HG02623 (cell line): ENCODE data around the gene EMC8.

Experiments used
- ATAC-seq: cut with Tn5 transposase; IDR thresholded peaks from one replicate; pipeline ENCODE4 v1.9.1; 2021; ENCODE audit warnings: moderate library complexity; ENCODE audit not compliant: unreplicated experiment

EMC8 gene

GRCh38 chr16:85788819-85789218 is 10.5 kb downstream of the EMC8 start:
- no peak for ATAC-seq

DNA sequence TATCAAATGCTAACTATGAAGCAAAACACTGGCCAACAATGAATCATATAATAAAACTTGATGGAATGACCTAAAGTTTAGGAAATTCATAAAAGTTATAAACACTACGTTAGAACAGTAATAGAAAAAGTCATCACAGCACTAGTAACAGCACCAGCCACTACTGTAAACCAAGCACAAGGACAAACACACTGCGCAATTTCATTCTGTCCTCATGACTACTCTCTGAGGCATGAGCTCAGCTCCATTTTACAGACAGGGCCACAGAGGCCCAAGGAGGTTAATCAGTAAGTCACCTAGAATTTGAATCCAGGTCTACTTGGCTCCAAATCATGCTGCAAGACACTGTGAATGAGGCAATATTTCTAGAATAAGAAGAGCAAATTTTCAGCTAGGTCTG is 13.4 kb downstream of the EMC8 start:
- ATAC-seq: no peak

DNA sequence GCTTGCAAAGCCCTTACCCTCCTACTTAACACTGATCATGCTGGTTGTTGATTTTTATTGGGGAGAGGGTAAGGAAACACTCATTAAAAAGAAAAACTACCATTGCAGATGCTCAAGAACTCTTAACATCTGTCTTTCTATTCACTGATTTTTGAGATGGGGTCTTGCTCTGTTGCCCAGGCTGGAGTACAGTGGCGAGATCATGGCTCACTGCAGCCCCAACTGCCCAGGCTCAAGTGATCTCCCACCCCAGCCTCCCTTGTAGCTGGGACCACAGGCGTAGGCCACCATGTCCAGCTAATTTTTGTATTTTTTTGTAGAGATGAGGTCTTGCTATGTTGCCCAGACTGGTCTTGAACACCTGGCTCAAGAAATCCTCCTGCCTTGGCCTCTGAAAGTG is 14.5 kb downstream of the EMC8 start:
- ATAC-seq: no peak

DNA sequence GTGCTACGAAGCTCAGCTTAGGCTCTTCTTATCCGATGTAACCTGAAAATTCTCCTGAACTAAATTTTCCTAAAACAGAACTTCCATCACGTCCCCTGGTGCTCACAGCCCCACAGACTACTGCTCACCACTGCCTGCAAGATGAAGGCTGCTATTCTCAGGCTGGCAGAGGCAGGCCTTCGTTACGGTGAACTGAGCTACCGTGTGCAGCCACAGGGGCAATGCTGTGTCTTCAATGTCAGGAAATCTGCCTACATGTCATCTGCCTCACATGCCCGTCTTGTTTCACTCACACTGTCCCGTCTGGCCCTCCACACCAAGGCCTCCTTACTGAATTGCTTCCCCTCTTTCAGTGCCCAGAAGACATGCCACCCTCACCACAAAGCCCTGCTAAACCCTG is 15.9 kb downstream of the EMC8 start:
- ATAC-seq: no peak

DNA sequence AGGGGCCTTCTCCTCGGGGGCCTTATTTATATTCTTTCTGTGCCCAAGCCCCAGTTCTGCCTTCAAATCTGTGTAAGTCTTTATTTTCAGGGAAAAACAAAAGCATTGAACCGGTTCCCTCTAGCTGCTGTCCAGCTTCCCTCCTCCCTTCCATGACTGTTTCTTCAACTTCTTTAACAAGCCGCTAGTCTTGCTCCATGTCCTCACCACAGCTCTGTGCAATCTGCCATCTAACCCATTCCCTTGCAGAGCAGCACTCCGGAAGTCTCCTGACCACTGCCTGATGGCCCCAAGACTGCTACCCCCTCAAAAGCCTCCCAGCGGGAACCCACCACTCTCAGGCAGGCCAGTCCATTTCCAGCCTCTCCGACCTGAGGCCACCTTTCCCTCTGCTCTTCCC is 16.9 kb downstream of the EMC8 start:
- no peak for ATAC-seq

- no peak for ATAC-seq
These were observed 17.5 kb downstream of the EMC8 start for GRCh38 chr16:85781695-85782370.

- ATAC-seq: no peak
These were observed 18.2 kb downstream of the EMC8 start for GRCh38 chr16:85781156-85781555.

DNA sequence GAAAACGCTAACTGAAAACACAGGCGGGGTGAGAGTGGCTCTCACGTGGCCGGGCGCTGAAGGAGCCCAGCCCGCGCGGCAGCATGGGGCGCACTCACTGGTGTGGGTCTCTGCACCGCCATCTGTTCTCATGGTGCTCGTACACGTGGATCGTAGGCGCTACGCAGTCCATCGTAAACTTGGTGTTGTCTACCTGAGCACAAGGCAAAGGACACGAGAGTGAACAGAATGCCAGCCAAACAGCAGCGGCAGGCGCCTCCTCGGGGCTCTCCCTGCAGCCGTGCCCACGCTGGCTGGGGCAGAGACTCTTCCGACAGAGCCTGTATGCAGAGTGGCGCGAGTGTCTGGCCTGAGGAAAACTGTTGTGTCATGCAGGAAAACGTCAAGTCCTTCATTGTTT is 19.1 kb downstream of the EMC8 start:
- no peak for ATAC-seq

DNA sequence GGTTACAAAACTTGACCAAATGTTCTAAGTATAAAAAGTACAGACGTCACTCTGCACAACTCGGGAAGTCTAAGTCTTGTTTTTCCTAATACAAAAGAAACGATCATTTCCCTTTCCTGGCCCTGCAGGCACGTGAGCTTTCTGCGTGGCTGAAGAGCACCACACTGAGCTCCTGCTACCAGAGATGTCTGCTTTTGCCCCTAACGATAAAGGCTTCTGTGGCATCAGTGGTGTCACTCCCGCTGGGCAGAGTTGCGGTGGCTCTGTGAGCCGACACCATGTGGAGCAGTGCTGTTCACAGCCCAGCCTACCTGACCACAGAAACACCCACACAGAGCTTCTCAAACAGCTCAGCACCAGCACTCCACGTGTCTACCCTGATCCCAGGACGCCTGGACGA is 20.5 kb downstream of the EMC8 start:
- ATAC-seq: no peak

DNA sequence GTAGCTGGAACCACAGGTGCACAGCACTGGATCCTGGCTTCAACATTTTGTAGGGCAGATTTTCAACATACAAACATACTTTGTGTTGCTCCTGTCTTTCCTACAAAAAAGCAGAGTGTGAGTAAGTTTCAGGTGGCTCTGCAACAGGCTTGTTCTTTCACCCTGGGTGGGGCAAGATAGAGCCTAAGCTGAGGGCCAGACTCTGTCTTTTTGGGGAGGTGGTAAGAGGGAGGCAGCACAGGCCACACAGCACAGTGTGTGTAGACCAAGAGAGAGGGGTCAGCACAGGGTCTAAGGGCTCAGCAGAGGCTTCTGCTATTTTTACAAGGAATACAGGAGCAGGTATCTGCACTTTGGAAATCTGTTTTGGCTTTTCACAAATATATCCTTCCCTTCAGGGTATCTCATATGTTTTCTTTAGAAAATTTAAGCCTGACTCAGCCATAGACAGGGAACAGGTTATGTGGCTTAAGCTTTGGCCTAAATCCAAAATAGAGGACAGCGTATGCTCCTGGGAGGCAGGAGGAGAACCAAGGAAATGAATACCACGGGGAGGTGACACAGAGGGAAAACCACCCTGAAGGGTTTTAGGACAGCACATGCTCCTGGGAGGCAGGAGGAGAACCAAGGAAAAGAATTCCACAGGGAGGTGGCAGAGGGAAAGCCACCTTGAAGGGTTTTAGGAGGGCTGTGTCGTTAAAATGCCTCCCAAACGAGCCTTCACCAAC is 21.6 kb downstream of the EMC8 start:
- no peak for ATAC-seq

- no peak for ATAC-seq
These were observed 24.5 kb downstream of the EMC8 start for GRCh38 chr16:85774811-85775210.

GRCh38 chr16:85774136-85774535 is 25.2 kb downstream of the EMC8 start:
- ATAC-seq: no peak

GRCh38 chr16:85773044-85773443 is 26.3 kb downstream of the EMC8 start:
- no peak for ATAC-seq

DNA sequence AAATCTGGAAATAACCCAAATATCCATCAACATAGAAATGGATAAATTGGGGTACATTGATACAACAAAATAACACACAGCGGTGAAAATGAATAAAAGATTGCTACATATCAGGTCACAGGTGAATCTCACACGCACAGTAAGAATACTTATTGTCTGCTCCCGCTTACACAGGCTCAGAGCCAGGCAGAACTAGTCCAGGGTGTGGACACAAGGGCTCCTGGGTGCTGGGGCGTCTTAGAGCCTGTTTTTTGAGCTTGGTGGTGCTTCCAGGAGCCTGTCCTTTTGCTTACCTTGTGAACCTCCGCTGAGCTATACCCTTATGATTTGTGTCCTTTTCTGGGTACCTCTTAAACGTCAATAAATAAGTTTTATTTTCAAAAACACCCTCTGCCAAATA is 28.6 kb downstream of the EMC8 start:
- no peak for ATAC-seq

GRCh38 chr16:85768199-85768598 is 31.1 kb downstream of the EMC8 start:
- ATAC-seq: no peak

GRCh38 chr16:85767531-85767930 is 31.8 kb downstream of the EMC8 start:
- no peak for ATAC-seq

DNA sequence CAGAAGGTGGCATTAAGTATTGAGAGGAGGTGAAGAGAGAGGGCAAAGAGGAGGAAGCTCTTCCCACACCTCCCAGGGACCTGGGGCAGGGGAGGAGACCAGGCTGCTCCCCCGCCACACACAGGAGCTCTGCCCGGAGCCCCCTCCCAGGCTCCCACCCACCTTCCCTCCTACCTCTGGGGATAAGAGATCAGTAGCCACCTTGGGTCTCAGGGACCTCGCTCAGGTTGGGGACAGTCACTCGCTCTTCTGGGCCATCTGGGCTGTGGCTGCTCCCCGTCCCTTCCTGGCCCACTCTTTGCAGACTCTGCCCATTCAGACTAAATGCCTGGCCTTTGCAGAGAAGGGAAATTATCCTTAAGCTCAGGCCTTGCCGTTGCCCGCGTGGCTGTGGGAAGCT is 33.6 kb downstream of the EMC8 start:
- no peak for ATAC-seq

GRCh38 chr16:85765211-85765610 is 34.1 kb downstream of the EMC8 start:
- no peak for ATAC-seq

GRCh38 chr16:85763616-85764015 is 35.7 kb downstream of the EMC8 start:
- ATAC-seq: no peak

DNA sequence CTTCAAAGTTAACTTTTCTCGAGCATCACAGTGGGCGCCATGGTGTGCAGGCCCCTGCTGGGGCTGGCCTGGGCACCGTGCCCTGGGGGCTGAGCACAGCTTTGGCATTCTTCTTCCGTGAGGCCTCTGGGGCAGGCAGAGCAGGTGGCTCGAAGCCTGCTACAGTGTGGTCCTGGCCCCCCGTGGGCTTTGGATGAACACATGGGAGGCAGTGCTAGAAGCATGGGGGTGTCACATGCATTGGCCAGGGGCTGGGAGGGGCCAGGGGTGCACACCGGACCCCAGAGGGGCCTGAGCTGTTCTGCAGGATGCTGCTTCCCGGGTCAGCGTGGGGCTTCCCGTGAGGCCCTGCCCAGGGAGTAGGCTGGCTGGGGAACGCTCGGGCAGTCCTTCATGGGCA is 36.4 kb downstream of the EMC8 start:
- no peak for ATAC-seq

DNA sequence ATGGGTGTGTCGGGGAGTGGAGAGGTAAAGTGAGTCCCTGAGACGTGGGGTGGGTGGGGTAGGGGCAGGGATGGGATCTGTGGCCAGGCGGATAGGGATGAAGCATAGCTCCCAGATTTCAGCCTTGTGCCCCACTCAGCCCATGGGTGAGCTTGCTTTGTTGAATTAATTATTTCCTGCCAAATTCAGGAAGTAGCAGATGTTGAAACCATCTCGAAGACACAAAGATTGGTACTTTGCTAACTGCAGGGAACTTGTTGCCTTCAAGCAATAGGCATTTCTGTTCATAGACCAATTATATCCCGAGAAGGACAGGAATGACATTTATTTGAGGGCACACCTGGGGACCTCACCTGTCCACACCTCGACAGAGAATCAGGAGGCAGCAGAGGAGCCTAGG is 37.5 kb downstream of the EMC8 start:
- ATAC-seq: no peak

DNA sequence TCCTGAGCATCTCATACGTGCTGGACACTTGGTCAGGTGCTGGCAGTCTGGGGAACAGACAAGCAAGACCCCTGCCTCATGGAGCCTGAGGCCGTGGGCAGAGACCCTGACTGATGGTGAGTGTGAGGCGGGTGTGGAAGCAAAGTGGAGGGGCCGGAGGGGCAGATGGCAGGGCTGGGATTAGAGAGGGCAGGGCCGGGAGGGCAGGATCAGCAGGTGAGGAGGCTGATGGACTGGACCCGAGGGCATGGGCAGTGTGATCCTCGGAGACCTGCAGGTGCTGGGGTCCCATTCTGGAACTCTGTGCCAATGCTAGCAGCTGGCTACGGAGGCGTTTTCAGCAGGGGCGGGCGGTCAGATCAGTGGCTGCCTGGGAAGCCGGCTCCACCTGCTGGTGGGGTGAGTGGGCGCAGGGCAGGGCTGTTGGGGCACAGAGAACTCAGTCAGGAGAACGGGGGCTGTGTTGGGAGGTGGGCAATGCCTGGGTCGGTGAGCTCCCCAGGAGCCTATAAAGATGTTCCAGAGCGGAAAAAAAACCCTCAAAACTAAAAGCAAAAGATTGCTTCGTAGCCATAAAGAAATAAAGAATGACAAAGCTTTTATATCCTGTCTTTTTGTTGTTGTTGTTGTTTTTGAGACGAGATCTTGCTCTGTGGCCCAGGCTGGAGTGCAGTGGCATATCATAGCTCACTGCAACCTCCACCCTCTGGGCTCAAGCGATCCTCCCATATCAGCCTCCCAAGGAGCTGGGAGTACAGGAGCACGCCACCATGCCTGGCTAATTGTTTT is 39.5 kb downstream of the EMC8 start:
- ATAC-seq: no peak
